ENCODE results near the gene ENOX1.

GRCh38 chr13:43755844-43756243 is 30.9 kb downstream of the ENOX1 start:
- TF ChIP-seq, protein P1, sequence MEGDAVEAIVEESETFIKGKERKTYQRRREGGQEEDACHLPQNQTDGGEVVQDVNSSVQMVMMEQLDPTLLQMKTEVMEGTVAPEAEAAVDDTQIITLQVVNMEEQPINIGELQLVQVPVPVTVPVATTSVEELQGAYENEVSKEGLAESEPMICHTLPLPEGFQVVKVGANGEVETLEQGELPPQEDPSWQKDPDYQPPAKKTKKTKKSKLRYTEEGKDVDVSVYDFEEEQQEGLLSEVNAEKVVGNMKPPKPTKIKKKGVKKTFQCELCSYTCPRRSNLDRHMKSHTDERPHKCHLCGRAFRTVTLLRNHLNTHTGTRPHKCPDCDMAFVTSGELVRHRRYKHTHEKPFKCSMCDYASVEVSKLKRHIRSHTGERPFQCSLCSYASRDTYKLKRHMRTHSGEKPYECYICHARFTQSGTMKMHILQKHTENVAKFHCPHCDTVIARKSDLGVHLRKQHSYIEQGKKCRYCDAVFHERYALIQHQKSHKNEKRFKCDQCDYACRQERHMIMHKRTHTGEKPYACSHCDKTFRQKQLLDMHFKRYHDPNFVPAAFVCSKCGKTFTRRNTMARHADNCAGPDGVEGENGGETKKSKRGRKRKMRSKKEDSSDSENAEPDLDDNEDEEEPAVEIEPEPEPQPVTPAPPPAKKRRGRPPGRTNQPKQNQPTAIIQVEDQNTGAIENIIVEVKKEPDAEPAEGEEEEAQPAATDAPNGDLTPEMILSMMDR (IDR thresholded peaks at IDR 0.05; ENCODE audit: low read depth, low read length) = no peak
- TF ChIP-seq EZH2phosphoT487 (IDR thresholded peaks at IDR 0.05; ENCODE audit: low read depth) = no peak
